Endothelial cell (in vitro differentiated cells): ENCODE measurements around the gene RAB44. TPM values are rescaled to one million over a fixed set of nuclear protein-coding genes. Genes with fewer than 3 reads are reported as not detected.
"Not testable (repeated sequence)": the region's sequence is repeated elsewhere in the genome, so short reads cannot be mapped to it uniquely, and the experiment has no call there.

ENCODE experiments used
- DNase-seq: peaks from one replicate; pipeline ENCODE4 v3.0.0; 2021; ENCODE audit warnings: low spot score
- H3K27ac Mint-ChIP-seq: one replicate; pipeline ENCODE4 v1.8.0; 2021; ENCODE audit warnings: mixed read lengths, inconsistent platforms; ENCODE audit not compliant: unreplicated experiment
- H3K27me3 Mint-ChIP-seq: one replicate; pipeline ENCODE4 v1.8.0; 2021; ENCODE audit warnings: mild to moderate bottlenecking, moderate library complexity, mixed read lengths, inconsistent platforms; ENCODE audit not compliant: unreplicated experiment
- H3K36me3 Mint-ChIP-seq: one replicate; pipeline ENCODE4 v1.8.0; 2021; ENCODE audit warnings: mild to moderate bottlenecking, low read depth, mixed read lengths, inconsistent platforms; ENCODE audit not compliant: unreplicated experiment
- H3K4me1 Mint-ChIP-seq: one replicate; pipeline ENCODE4 v1.8.0; 2021; ENCODE audit warnings: mild to moderate bottlenecking, mixed read lengths, inconsistent platforms; ENCODE audit not compliant: unreplicated experiment
- H3K4me3 Mint-ChIP-seq: one replicate; pipeline ENCODE4 v1.8.0; 2021; ENCODE audit warnings: mild to moderate bottlenecking, mixed read lengths, inconsistent platforms; ENCODE audit not compliant: unreplicated experiment
- H3K9me3 Mint-ChIP-seq: one replicate; pipeline ENCODE4 v1.8.0; 2021; ENCODE audit warnings: mixed read lengths, inconsistent platforms; ENCODE audit not compliant: unreplicated experiment
- total RNA-seq: library from RNA; stranded (reverse); fragmentation: NEBNext Ultra II Directional; extraction: Animal tissue kit (Norgen Biotek cat#: 25700); gene quantifications from one replicate; pipeline ENCODE4 v1.2.1, GENCODE V29; 2021; ENCODE audit not compliant: unreplicated experiment
- TF ChIP-seq, protein P1 (sequence below): fragments of 200-600 bp; sonication (generic); IDR thresholded peaks from one replicate; pipeline ENCODE4 v1.5.0; 2021; ENCODE audit warnings: antibody characterized with exemption; ENCODE audit not compliant: unreplicated experiment

The RAB44 gene
- total RNA-seq, 1 donor from 2014 or later = not detected

DNA sequence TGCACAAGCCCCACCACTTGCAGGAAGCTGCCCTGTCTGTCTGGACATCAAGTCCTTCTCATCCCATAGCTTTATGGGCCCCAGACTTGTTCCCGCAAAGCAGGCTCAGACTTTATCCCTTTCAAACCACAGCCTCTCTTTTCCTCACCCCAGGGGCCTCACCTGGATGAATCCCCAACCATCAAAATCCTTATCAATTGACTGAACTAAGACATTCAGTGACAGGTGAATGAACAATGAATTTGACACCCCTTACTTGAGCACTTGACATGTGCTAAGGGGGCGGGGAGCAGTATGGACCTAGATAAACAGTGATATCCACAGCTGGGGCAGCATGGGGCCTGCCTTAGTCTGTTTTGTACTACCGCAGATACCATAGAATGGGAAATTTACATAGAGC is 5.0 kb downstream of the RAB44 start:
- Mint-ChIP-seq H3K27ac (no peak overlapping the region), H3K4me3 (no peak overlapping the region), H3K4me1 (peaks cover 2% of the 10 kb centered on the region), H3K36me3 (no peaks in the 10 kb centered on the region), H3K9me3 (no peaks in the 10 kb centered on the region), H3K27me3 (peaks cover 12% of the 10 kb centered on the region)
- TF ChIP-seq, protein P1, sequence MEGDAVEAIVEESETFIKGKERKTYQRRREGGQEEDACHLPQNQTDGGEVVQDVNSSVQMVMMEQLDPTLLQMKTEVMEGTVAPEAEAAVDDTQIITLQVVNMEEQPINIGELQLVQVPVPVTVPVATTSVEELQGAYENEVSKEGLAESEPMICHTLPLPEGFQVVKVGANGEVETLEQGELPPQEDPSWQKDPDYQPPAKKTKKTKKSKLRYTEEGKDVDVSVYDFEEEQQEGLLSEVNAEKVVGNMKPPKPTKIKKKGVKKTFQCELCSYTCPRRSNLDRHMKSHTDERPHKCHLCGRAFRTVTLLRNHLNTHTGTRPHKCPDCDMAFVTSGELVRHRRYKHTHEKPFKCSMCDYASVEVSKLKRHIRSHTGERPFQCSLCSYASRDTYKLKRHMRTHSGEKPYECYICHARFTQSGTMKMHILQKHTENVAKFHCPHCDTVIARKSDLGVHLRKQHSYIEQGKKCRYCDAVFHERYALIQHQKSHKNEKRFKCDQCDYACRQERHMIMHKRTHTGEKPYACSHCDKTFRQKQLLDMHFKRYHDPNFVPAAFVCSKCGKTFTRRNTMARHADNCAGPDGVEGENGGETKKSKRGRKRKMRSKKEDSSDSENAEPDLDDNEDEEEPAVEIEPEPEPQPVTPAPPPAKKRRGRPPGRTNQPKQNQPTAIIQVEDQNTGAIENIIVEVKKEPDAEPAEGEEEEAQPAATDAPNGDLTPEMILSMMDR = no peak
- no peak for DNase-seq

DNA sequence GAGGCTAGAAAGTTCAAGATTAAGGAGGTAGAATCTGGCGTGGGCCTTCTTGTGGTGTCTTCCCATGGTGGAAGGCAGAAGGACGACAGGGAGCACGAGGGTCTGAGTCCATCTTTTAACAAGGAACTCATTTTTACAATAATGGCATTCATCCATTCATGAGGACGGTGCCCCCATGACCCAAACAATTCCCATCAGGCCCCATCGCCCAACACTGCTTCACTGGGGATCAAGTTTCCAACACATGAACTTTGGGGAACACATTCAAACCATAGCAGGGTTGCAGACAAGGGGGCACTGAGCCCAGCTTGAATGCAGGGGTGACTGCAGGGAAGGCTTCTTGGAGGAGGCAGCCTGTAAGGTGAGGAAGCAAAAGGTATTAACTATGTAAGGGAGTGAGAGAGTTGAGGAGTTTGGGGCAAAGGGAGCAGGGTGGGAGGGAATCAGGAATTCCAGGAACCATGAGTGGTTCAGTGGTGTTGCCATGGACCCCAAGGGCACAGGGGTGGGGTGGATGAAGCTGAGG is 5.5 kb downstream of the RAB44 start:
- no peak overlapping the region for H3K27ac Mint-ChIP-seq

DNA sequence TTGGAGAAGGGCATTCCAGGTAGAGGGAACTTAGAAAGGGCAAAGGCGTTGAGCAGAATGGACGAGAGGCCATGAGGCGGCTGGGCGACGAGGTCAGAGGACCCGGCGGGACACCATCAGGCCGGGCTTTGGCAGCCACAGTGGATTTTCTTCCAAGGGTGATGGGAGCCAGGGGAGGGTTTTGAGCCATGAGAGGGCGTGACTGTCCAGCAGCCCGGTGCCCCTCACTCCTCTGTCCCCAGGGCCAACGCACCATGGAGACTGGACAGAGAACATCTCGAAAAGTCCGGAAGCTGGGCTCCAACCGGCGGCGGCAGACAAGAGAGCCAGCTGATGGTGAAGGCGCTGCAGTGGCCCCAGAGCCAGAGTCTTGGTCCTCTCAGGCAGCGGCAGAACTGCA is 6.4 kb downstream of the RAB44 start:
- no peak for DNase-seq

More for the DNA sequence above, 5.5 kb downstream of the RAB44 start:
- peaks cover 2% of the 10 kb centered on the region for H3K4me1 Mint-ChIP-seq
- H3K27me3 Mint-ChIP-seq = peaks cover 12% of the 10 kb centered on the region
- no peaks in the 10 kb centered on the region for H3K36me3 Mint-ChIP-seq
- no peak overlapping the region for H3K4me3 Mint-ChIP-seq
- H3K9me3 Mint-ChIP-seq = no peaks in the 10 kb centered on the region
- no peak for DNase-seq
- TF ChIP-seq, protein P1 = no peak

DNA sequence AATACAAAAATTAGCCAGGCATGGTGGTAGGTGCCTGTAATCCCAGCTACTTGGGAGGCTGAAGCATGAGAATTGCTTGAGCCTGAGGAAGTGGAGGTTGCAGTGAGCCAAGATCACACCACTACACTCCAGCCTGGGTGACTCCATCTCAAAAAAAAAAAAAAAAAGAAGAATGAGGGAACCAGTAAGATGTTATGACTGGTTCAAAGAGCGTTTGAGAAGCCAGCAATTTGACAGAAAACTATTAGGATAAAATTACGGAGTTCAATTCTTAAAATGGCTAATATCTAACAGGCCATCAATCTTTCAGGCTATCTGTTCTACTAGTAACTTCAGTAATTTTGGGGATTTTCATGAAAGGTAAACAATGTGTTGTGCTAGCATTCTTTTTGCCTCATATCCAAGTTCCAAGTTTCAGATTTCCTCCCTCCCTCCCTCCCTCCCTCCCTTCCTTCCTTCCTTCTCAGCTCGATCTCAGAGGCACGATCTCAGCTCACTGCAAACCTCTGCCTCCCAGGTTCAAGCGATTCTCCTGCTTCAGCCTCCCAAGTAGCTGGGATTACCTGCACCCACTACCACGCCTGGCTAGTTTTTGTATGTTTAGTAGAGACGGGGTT is 7.4 kb downstream of the RAB44 start:
- not testable (repeated sequence) for H3K27me3 Mint-ChIP-seq, H3K36me3 Mint-ChIP-seq, H3K9me3 Mint-ChIP-seq, H3K27ac Mint-ChIP-seq, H3K4me1 Mint-ChIP-seq, DNase-seq, H3K4me3 Mint-ChIP-seq

More for the DNA sequence above, 6.4 kb downstream of the RAB44 start:
- H3K9me3 Mint-ChIP-seq = no peaks in the 10 kb centered on the region
- no peak overlapping the region for H3K4me3 Mint-ChIP-seq
- peaks cover 7% of the 10 kb centered on the region for H3K27me3 Mint-ChIP-seq
- peaks cover 2% of the 10 kb centered on the region for H3K4me1 Mint-ChIP-seq
- TF ChIP-seq, protein P1 = no peak
- H3K27ac Mint-ChIP-seq = no peak overlapping the region
- H3K36me3 Mint-ChIP-seq = no peaks in the 10 kb centered on the region

DNA sequence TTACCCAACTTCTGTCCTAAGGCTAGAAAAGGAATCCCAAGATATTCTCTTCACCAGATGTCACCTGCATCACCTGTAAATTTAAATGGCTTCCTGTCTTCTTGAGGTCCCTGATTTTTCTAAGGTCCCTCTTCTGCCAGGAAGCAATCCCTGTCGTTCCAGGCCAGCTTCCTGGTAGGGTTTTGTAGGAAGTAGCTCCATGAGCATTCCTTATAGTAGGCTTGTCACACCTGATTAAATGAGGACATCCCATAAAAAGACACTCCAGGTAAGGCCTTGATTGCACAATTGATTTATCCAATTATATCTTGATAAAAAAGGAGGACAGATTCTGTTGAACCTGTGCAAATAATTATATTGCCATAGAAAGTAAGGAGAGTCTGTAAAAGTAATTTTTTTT is 8.7 kb downstream of the RAB44 start:
- no peak overlapping the region for H3K4me3 Mint-ChIP-seq
- no peak overlapping the region for H3K27ac Mint-ChIP-seq
- no peaks in the 10 kb centered on the region for H3K9me3 Mint-ChIP-seq
- no peak for DNase-seq
- TF ChIP-seq, protein P1 = no peak
- H3K36me3 Mint-ChIP-seq = no peaks in the 10 kb centered on the region
- H3K4me1 Mint-ChIP-seq = peaks cover 2% of the 10 kb centered on the region
- peaks cover 8% of the 10 kb centered on the region for H3K27me3 Mint-ChIP-seq
